GM12878 (cell line): ENCODE data around the gene SPDYE4. TPM values are rescaled to one million over a fixed set of nuclear protein-coding genes. Genes with fewer than 3 reads are reported as not detected.

Experiments
- ATAC-seq: fragments of 200-7000 bp; cut with Tn5 transposase; 3 replicates; pipeline ENCODE4 v1.9.1; 2020; ENCODE audit warnings: mild to moderate bottlenecking, moderate library complexity
- BruUV-seq: library from RNA; stranded (reverse); fragments of 400-500 nt; replicated peaks from 2 replicates; lab custom pipeline; 2021; lab: Mats Ljungman, UMichigan
- CTCF ChIA-PET: fragments of 300-600 bp; sonication (Branson Sonifier 250); formaldehyde crosslinking; extraction: SDS; loops from one replicate; lab custom pipeline; 2021; ENCODE audit warnings: inconsistent platforms; lab: Yijun Ruan, JAX
- POLR2A ChIA-PET: fragments of 350-600 bp; formaldehyde crosslinking; extraction: SDS; loops from one replicate; lab custom pipeline; 2021; ENCODE audit warnings: inconsistent platforms; lab: Charles Lee
- RAD21 ChIA-PET: fragments of 300-600 bp; sonication (Branson Sonifier 250); formaldehyde crosslinking; loops from one replicate; lab custom pipeline; 2023; ENCODE audit warnings: antibody characterized with exemption; ENCODE audit not compliant: unreplicated experiment; lab: Charles Lee
- SMC1A ChIA-PET: fragments of 300-600 bp; sonication (Branson Sonifier 250); formaldehyde crosslinking; loops from one replicate; lab custom pipeline; 2023; ENCODE audit not compliant: unreplicated experiment, uncharacterized antibody; lab: Charles Lee
- DNase-seq: peaks from one replicate; pipeline ENCODE4 v3.0.0-alpha.2; 2011; ENCODE audit warnings: low read depth, low spot score
- FAIRE-seq: peaks from 3 replicates; lab custom pipeline; 2011; peaks lifted over from hg19 to GRCh38; lab: Jason Lieb, UNC
- H2AFZ ChIP-seq: 2 replicates; pipeline ENCODE4 v1.6.0; 2011; ENCODE audit warnings: low read depth, low read length, control low read depth; ENCODE audit not compliant: control insufficient read depth
- H3K27ac ChIP-seq: 2 replicates; pipeline ENCODE4 v1.5.1; 2011; ENCODE audit warnings: control low read depth; ENCODE audit not compliant: control insufficient read depth, insufficient read depth
- H3K27me3 ChIP-seq, 2 experiments: replicated peaks in 1 of 2; 2 replicates each; pipeline versions ENCODE4 v1.6.0 to v1.6.1; 2011; ENCODE audit warnings: low read length in 1 of 2; ENCODE audit not compliant: control insufficient read depth in 2 of 2, insufficient read depth in 2 of 2
- H3K36me3 ChIP-seq, 2 experiments: 2 replicates each; pipeline ENCODE4 v1.5.1; 2011; ENCODE audit warnings: low read length in 1 of 2; ENCODE audit not compliant: control insufficient read depth in 2 of 2, insufficient read depth in 2 of 2
- H3K4me1 ChIP-seq: 2 replicates; pipeline ENCODE4 v1.6.1; 2011; ENCODE audit warnings: mild to moderate bottlenecking, low read length, moderate library complexity, mixed read lengths; ENCODE audit not compliant: control insufficient read depth, insufficient read depth
- H3K4me2 ChIP-seq: 2 replicates; pipeline ENCODE4 v1.6.0; 2011; ENCODE audit warnings: control low read depth; ENCODE audit not compliant: control insufficient read depth, insufficient read depth
- H3K4me3 ChIP-seq: fragments of 200-600 bp; sonication (generic); 2 replicates; pipeline ENCODE4 v1.5.1; 2016
- H3K79me2 ChIP-seq: 2 replicates; pipeline ENCODE4 v1.6.0; 2011; ENCODE audit warnings: low read length; ENCODE audit not compliant: control insufficient read depth, insufficient read depth
- H3K9ac ChIP-seq: 2 replicates; pipeline ENCODE4 v1.8.0; 2011; ENCODE audit warnings: low read length, control low read depth, mixed read lengths; ENCODE audit not compliant: control insufficient read depth, insufficient read depth
- H3K9me3 ChIP-seq: replicated peaks from 3 replicates; pipeline ENCODE4 v1.5.1; 2011; ENCODE audit warnings: mild to moderate bottlenecking, low read length; ENCODE audit not compliant: control insufficient read depth, insufficient read depth
- H4K20me1 ChIP-seq: 2 replicates; pipeline ENCODE4 v1.6.0; 2011; ENCODE audit not compliant: control insufficient read depth, insufficient read depth
- BCL3 ChIP-seq: IDR thresholded peaks from 2 replicates; pipeline ENCODE4 v1.6.1; 2011; ENCODE audit warnings: borderline replicate concordance, low read depth, mild to moderate bottlenecking, moderate library complexity, low read length; ENCODE audit not compliant: insufficient read depth, poor library complexity, severe bottlenecking
- CBX3 ChIP-seq: fragments of 200-600 bp; sonication (generic); IDR thresholded peaks from 2 replicates; pipeline ENCODE4 v1.6.1; 2016; ENCODE audit warnings: low read depth, borderline replicate concordance
- CEBPZ ChIP-seq: fragments of 150-350 bp; IDR thresholded peaks from 2 replicates; pipeline ENCODE4 v1.6.1; 2016; ENCODE audit warnings: low read depth, low read length
- EP300 ChIP-seq, 2 experiments: fragments of 150-350 bp in 1 of 2; IDR thresholded peaks; 2 replicates each; pipeline ENCODE4 v1.6.1; 2011 to 2012; ENCODE audit warnings: low read depth in 2 of 2, low read length in 2 of 2, borderline replicate concordance in 1 of 2, improper control_type of control experiment in 1 of 2, inconsistent platforms in 1 of 2; ENCODE audit not compliant: control insufficient read depth in 1 of 2
- ESRRA ChIP-seq: IDR thresholded peaks from 2 replicates; pipeline ENCODE4 v1.6.1; 2012; ENCODE audit warnings: mild to moderate bottlenecking, low read length, improper control_type of control experiment
- ETV6 ChIP-seq, 2 experiments: fragments of 450-650 bp in 1 of 2; IDR thresholded peaks in 1 of 2; conservative IDR thresholded peaks in 1 of 2; 2 replicates each; pipeline ENCODE4 v1.6.1; 2014; ENCODE audit warnings: antibody characterized with exemption in 1 of 2, borderline replicate concordance in 1 of 2, low read depth in 1 of 2, mild to moderate bottlenecking in 1 of 2, moderate library complexity in 1 of 2
- JUNB ChIP-seq: IDR thresholded peaks from 2 replicates; pipeline ENCODE4 v1.6.1; 2016; ENCODE audit warnings: antibody characterized with exemption, mild to moderate bottlenecking
- PML ChIP-seq: IDR thresholded peaks from 2 replicates; pipeline ENCODE4 v1.6.1; 2012; ENCODE audit warnings: low read length, inconsistent platforms
- POU2F2 ChIP-seq: IDR thresholded peaks from 3 replicates; pipeline ENCODE4 v1.6.1; 2011; ENCODE audit warnings: low read depth, mild to moderate bottlenecking, low read length, borderline replicate concordance
- USF2 ChIP-seq: IDR thresholded peaks from 2 replicates; pipeline ENCODE4 v1.6.1; 2011; ENCODE audit warnings: low read depth, low read length, improper control_type of control experiment, borderline replicate concordance
- WGBS: methylation state at CpG from one replicate; pipeline ENCODE4 v1.1.6; 2016; ENCODE audit warnings: low lambda C conversion rate; ENCODE audit not compliant: insufficient replicate concordance, insufficient coverage; ENCODE audit errors: missing lambda C conversion rate; 5-methylcytosine and 5-hydroxymethylcytosine counted together
- in situ Hi-C: fragments of 300-500 bp; cut with MboI; formaldehyde crosslinking; loops from 9 replicates; pipeline ENCODE4 v1.14.3; 2018; ENCODE audit warnings: mixed read lengths
- intact Hi-C: fragments of 100-400 bp; cut with micrococcal nuclease; formaldehyde crosslinking; loops from one replicate; pipeline ENCODE4 v1.14.2; 2022; ENCODE audit not compliant: unreplicated experiment
- polyA plus RNA-seq, 11 experiments: library from polyadenylated mRNA; depleted of rRNA in 4 of 11; unstranded in 6 of 11; stranded (reverse) in 5 of 11; fragments of >200 nt; fragmentation: Nextera tagmentation in 4 of 11; fragmentation: Illumina TruSeq in 1 of 11; extraction: Ambion mirVana in 4 of 11; extraction: Trizol in 1 of 11; gene quantifications; 1 replicate in 1 of 11; 2 replicates in 10 of 11; pipeline versions ENCODE4 v1.2.1 to v1.2.3, GENCODE V29; 2011 to 2016; ENCODE audit warnings: inconsistent platforms in 2 of 11, missing spikeins in 2 of 11, low read depth in 1 of 11
- total RNA-seq, 4 experiments: library from RNA; depleted of rRNA in 3 of 4; stranded (reverse); fragments of >200 nt in 3 of 4; fragmentation: Illumina TruSeq in 1 of 4; extraction: Trizol in 1 of 4; gene quantifications; 2 replicates each; pipeline versions ENCODE4 v1.2.1 to v1.2.3, GENCODE V29; 2013 to 2021

SPDYE4 gene
- total and polyA plus RNA-seq, 10 of the 15 experiments (the other 5 are each of a cell fraction or from before 2014, with no cell fraction given) = 0.07 to 0.18 TPM; not detected in 8

GRCh38 chr17:8713315-8713714 lies 45.0 kb downstream of the SPDYE4 start:
- Histone ChIP-seq H3K4me3 (no peak overlapping the region), H3K9ac (no peak overlapping the region), H3K4me1 (no peaks in the 10 kb centered on the region), H3K36me3 (no peaks in the 10 kb centered on the region), H3K27ac (no peak overlapping the region), H3K4me2 (no peak overlapping the region), H3K79me2 (no peaks in the 10 kb centered on the region), H4K20me1 (no peaks in the 10 kb centered on the region), H3K27me3 (peaks cover 0 to 3% of the 10 kb centered on the region in 2 experiments; a peak in 2 of 4 replicates), H2AFZ (no peak overlapping the region), H3K9me3 (no peaks in the 10 kb centered on the region; the same call in 2 of the 3 replicates)
- CTCF ChIA-PET = no interaction called here
- POLR2A ChIA-PET = no interaction called here
- TF ChIP-seq PML (no peak), BCL3 (no peak), POU2F2 (no peak), ESRRA (no peak), USF2 (no peak)
- RAD21 ChIA-PET = no interaction called here
- SMC1A ChIA-PET = interaction anchor here (1.2 kb wide), 1 partner anchor 8 kb away, joined by 3 read pairs; no protein-coding TSS in a partner anchor
- DNase-seq = no peak
- WGBS = 45% methylated on average over 3 of the region's 3 CpGs
- intact Hi-C loops (no loop called here), in situ Hi-C loops (no loop called here)
- no peak for ATAC-seq
- no peak for FAIRE-seq
- BruUV-seq = no TSS peak

GRCh38 chr17:8712698-8713097 lies 45.6 kb downstream of the SPDYE4 start:
- Histone ChIP-seq H3K4me1 (no peaks in the 10 kb centered on the region), H3K4me2 (no peak overlapping the region), H3K27me3 (peaks cover 0 to 3% of the 10 kb centered on the region in 2 experiments; a peak in 2 of 4 replicates), H3K9ac (no peak overlapping the region), H3K9me3 (no peaks in the 10 kb centered on the region; the same call in 2 of the 3 replicates), H3K36me3 (no peaks in the 10 kb centered on the region), H3K4me3 (no peak overlapping the region), H2AFZ (no peak overlapping the region), H3K27ac (no peak overlapping the region), H4K20me1 (no peaks in the 10 kb centered on the region), H3K79me2 (no peaks in the 10 kb centered on the region)
- intact Hi-C loops = no loop called here
- CTCF ChIA-PET = no interaction called here
- no peak for FAIRE-seq
- BruUV-seq = no TSS peak
- POLR2A ChIA-PET = no interaction called here
- TF ChIP-seq CBX3 (no peak), CEBPZ (no peak), EP300 (IDR thresholded peaks at IDR 0.05; ENCODE audit: borderline replicate concordance in 1 of 2, control insufficient read depth in 1 of 2, low read depth in 2 of 2, low read length in 2 of 2) (no peak), ETV6 (conservative IDR thresholded peaks at IDR 0.05 in 1 of 2, IDR thresholded peaks at IDR 0.05 in 1 of 2; ENCODE audit: borderline replicate concordance in 1 of 2, low read depth in 1 of 2) (no peak), JUNB (no peak)
- no peak for ATAC-seq
- no peak for DNase-seq
- in situ Hi-C loops = no loop called here
- SMC1A ChIA-PET = interaction anchor here (1.2 kb wide), 1 partner anchor 9 kb away, joined by 3 read pairs; no protein-coding TSS in a partner anchor
- RAD21 ChIA-PET = no interaction called here
